M059J (cell line): ENCODE measurements around the gene GRM7. TPM values are rescaled to one million over a fixed set of nuclear protein-coding genes. Genes with fewer than 3 reads are reported as not detected.

ENCODE experiments used
- DNase-seq: peaks from one replicate; pipeline ENCODE4 v3.0.0-alpha.2; 2012; ENCODE audit warnings: low read depth
- total RNA-seq: library from RNA; depleted of rRNA; stranded (reverse); fragments of >200 nt; shearing (Covaris generic); gene quantifications from 2 replicates; pipeline ENCODE4 v1.2.3, GENCODE V29; 2014

GRM7 gene
- total RNA-seq, 1 experiment from 2014 or later: not detected

DNA sequence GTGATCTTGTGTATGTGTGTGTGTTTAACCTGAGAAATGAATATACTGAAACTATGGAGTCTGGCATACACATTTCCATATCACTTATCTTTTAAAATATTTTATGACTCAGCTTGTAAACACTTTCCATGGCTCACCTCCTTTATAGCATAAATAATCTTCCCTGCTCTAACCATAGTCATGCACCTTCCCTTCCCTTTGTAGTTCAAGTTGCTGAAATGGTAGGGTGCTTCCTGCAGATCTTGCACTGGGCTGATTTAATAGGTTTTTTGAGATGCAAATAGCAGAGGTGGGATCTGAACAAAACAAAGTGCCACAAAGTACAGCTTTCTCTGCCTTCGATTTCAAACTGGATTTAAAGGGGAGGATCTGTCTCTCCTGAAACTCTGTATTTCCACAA lies 928.0 kb downstream of the GRM7 start:
- no peak for DNase-seq

DNA sequence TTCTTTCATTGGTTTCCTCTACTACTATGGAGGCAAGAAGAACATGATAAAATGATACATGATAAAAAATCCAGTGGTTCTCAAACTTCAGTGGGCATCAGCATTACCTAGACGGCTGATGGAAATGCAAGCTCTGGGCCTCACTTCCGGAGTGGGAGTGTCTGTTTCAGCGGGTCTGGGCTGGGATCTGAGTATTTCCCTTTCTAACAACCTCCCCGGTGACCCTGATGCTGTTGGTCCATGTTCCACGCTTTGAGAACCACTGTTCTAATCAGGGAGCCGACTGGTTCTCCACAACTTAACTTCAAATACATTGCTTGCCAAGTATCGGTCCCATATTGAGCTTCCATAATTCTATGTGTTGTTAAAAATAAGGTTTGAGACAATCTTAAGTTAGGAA lies 928.4 kb downstream of the GRM7 start:
- DNase-seq: no peak

DNA sequence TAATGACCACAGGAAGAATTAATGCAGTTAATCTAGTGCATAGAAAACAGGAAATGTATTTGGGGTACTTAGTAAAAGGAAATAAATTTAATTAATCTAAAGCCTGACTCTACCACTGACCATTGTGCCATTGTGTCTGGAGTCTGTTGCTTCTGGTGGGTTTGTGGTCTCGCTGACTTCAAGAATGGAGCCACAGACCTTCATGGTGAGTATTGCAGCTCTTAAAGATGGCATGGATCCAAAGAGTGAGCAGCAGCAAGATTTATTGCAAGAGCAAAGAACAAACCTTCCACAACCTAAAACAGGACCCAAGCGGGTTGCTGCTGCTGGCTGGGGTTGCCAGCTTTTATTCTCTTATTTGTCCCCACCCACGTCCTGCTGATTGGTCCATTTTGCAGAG lies 929.2 kb downstream of the GRM7 start:
- no peak for DNase-seq
